ENCODE results near the gene POFUT1.

- no peak for TF ChIP-seq CTCF (conservative IDR thresholded peaks at IDR 0.05)
- TF ChIP-seq EZH2 (IDR thresholded peaks at IDR 0.05; ENCODE audit: low read depth): no peak
Observed at GRCh38 chr20:32224463-32224862, 16.8 kb downstream of the POFUT1 start.

Data from PC-9 (cell line).